Esophagus squamous epithelium (tissue), 4 donors: ENCODE results near the gene SGCD.

ENCODE experiments used
- CTCF ChIP-seq, 6 experiments: fragments of 450-650 bp in 4 of 6; fragments of 200-600 bp in 2 of 6; sonication (generic) in 2 of 6; IDR thresholded peaks; one replicate each; pipeline ENCODE4 v1.5.1; 2016 to 2019; ENCODE audit warnings: antibody characterized with exemption in 6 of 6, mild to moderate bottlenecking in 4 of 6, moderate library complexity in 4 of 6
- POLR2A ChIP-seq, 4 donors: fragments of 450-650 bp; IDR thresholded peaks; one replicate each; pipeline ENCODE4 v1.6.1; 2017; ENCODE audit warnings: antibody characterized with exemption in 4 of 4, mild to moderate bottlenecking in 4 of 4, moderate library complexity in 3 of 4

- TF ChIP-seq CTCF (IDR thresholded peaks at IDR 0.05), result no peak
- no peak for TF ChIP-seq POLR2A (IDR thresholded peaks at IDR 0.05)
Measured at GRCh38 chr5:156331181-156331580, 4.2 kb downstream of the SGCD start.
